NCI-H146 (cell line): Measurements from ENCODE around the gene SOX10.

Experiments
- DNase-seq: peaks from one replicate; lab custom pipeline; 2025; lab: John Stamatoyannopoulos, UW

The SOX10 gene

DNA sequence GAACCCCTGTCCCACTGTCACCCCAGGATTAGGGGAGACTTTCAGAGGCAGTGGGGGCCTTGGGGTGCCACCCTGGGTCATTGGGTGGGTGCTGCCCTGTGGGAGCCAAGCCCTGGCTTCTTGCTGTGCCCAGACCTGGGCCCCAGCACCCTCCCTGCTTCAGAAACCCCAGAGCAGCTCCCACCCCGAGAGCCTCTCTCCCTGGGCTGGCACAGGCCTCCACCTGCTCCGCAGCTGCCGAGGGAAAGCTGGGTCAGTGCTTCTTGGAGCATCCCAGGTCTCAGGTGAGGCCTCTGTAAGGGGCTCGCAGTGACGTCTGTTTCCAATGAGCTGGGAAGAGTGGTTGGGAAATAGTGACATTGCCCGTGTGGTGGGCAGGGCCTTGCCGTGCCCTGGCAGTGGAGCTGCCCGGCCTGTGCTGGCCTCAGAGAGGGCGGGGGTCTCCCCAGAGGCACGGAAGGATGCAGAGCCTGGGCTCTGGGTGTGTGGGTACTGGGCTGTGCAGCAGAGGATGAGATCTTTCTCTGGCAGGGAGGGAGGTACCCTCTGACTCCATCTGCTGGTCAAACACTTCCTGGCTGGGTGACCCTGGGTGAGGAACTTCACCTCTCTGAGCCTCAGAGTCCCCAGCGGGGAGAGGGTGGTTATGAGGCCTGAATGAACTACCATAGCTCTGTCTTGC, 53.9 kb downstream of the SOX10 start:
- DNase-seq = no peak

GRCh38 chr22:37929390-37929789, 55.0 kb downstream of the SOX10 start:
- no peak for DNase-seq

DNA sequence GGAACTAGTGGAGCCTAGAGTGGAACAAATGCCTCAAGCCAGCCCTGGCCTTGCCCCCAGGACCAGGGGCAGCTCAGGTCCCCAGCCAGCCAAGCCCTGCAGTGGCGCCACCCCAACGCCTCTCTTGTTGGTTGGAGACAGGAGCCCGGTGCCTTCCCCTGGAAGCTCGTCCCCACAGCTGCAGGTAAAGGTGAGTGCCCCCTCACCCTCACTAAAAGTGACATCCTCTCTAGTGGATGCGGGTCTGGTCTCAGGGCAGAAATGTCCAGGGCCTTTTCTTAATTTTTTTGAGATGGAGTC, 56.8 kb downstream of the SOX10 start:
- no peak for DNase-seq

- no peak for DNase-seq
These were observed 57.4 kb downstream of the SOX10 start for GRCh38 chr22:37926771-37927636.

DNA sequence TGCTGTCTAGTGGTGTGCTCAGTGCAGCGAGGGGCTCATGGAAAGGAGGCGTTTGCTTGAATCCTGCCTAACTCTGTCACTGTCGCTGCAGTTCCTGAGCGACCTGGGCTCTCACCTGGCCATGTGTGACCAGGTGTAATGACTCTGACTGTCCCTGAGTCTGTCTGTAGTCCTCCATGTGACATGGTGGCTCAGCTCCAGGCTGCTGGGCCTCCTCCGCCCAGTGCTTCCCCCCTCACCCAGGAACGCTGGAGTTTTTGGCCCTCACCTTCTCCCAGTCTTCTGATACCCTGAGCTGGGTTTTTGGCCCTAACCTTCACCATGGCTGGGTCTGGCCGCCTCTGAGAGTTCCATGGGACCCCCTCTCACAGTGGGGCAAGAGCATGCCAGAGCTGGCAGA, 58.0 kb downstream of the SOX10 start:
- DNase-seq = no peak

- DNase-seq = no peak
These were observed 58.6 kb downstream of the SOX10 start for GRCh38 chr22:37925767-37926166.

DNA sequence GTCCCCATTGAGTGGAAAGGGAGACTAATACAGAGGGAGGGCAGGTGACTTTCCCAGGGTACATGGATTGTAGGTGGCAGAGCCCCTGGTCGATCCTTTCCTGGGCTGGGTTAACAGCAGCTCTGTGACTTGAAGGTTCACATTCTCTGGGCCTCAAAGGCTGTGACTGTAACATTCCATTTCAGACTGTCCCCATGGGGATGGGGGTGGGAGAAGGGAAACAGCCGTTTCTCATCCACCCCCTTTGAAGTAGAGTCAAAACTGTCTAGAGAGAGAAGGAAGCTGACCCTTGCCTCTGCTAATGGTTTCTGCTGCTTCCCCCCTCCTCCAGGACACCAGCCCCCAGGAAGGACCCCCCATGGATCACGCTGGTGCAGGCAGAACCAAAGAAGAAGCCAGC, 59.0 kb downstream of the SOX10 start:
- DNase-seq = no peak

GRCh38 chr22:37924386-37925065, 59.8 kb downstream of the SOX10 start:
- DNase-seq = no peak

DNA sequence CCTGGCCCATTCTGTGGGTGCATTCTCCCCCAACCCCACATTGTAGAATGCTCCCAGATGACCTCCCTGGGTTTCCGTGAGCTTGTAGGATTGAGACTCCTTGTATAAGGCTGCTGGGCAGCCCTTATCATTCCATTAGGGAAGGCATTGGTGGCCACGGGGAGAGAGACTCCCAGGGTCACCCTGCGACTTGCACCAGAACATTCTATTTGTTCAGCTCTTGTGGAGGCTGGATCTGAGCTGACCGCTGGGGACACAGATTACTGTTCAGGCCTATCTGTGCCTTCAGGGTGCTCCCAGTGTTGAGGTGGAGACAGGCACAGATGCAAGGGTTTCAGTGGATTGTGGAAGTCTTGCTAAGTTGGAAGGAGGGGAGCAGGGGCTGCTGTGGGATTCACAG, 60.4 kb downstream of the SOX10 start:
- DNase-seq = no peak
